WTC11 (cell line): Measurements from ENCODE around the gene BAIAP2L2. TPM values are rescaled to one million over a fixed set of nuclear protein-coding genes. Genes with fewer than 3 reads are reported as not detected.

Experiments used
- ATAC-seq: fragments of 200-7000 bp; cut with Tn5 transposase; 2 replicates; pipeline ENCODE4 v1.10.0; 2021; ENCODE audit warnings: mild to moderate bottlenecking, moderate library complexity
- CTCF ChIA-PET: fragments of 300-600 bp; sonication (Branson Sonifier 250); formaldehyde crosslinking; loops from one replicate; lab custom pipeline; 2021; ENCODE audit warnings: antibody characterized with exemption; lab: Charles Lee
- POLR2A ChIA-PET: fragments of 350-600 bp; sonication (Branson Sonifier 250); formaldehyde crosslinking; loops from one replicate; lab custom pipeline; 2021; ENCODE audit warnings: antibody characterized with exemption; lab: Charles Lee
- DNase-seq: peaks from one replicate; pipeline ENCODE4 v3.0.0; 2021; ENCODE audit warnings: low spot score
- H3K27ac Mint-ChIP-seq: 2 replicates; pipeline ENCODE4 v1.8.0; 2021; ENCODE audit warnings: mixed read lengths
- H3K27me3 Mint-ChIP-seq: 2 replicates; pipeline ENCODE4 v1.8.0; 2021; ENCODE audit warnings: low read depth, mild to moderate bottlenecking, moderate library complexity, mixed read lengths
- H3K36me3 Mint-ChIP-seq: 2 replicates; pipeline ENCODE4 v1.8.0; 2021; ENCODE audit warnings: mixed read lengths
- H3K4me1 Mint-ChIP-seq: 2 replicates; pipeline ENCODE4 v1.8.0; 2022; ENCODE audit warnings: mixed read lengths
- H3K4me3 Mint-ChIP-seq: 2 replicates; pipeline ENCODE4 v1.8.0; 2021; ENCODE audit warnings: mild to moderate bottlenecking, moderate library complexity, mixed read lengths
- H3K9me3 Mint-ChIP-seq: 2 replicates; pipeline ENCODE4 v1.8.0; 2021; ENCODE audit warnings: mixed read lengths
- ARID4B ChIP-seq: sonication (generic); formaldehyde crosslinking; IDR thresholded peaks from 2 replicates; pipeline ENCODE4 v1.8.0; 2023; ENCODE audit warnings: missing genetic modification reagents, mild to moderate bottlenecking, borderline replicate concordance
- ATF2 ChIP-seq: sonication (generic); formaldehyde crosslinking; IDR thresholded peaks from 2 replicates; pipeline ENCODE4 v1.8.1; 2022; ENCODE audit warnings: low read depth, missing genetic modification reagents, borderline replicate concordance
- ELF4 ChIP-seq: sonication (generic); formaldehyde crosslinking; IDR thresholded peaks from 2 replicates; pipeline ENCODE4 v1.8.1; 2022; ENCODE audit warnings: low read depth, mild to moderate bottlenecking, moderate library complexity, missing genetic modification reagents
- ETV6 ChIP-seq: sonication (generic); formaldehyde crosslinking; IDR thresholded peaks from 2 replicates; pipeline ENCODE4 v1.8.1; 2022; ENCODE audit warnings: mild to moderate bottlenecking, missing genetic modification reagents
- GRHL2 ChIP-seq: fragments of 250-450 bp; sonication (Bioruptor Pico); IDR thresholded peaks from 2 replicates; pipeline ENCODE4 v1.8.0; 2022; ENCODE audit warnings: mild to moderate bottlenecking, moderate library complexity; ENCODE audit not compliant: insufficient replicate concordance, severe bottlenecking
- GTF2I ChIP-seq: fragments of 250-450 bp; sonication (Bioruptor Pico); conservative IDR thresholded peaks from 2 replicates; pipeline ENCODE4 v1.4.0; 2021; ENCODE audit warnings: mild to moderate bottlenecking
- PRDM15 ChIP-seq: sonication (generic); formaldehyde crosslinking; IDR thresholded peaks from 2 replicates; pipeline ENCODE4 v1.8.0; 2022; ENCODE audit warnings: missing genetic modification reagents
- RELA ChIP-seq: sonication (generic); formaldehyde crosslinking; IDR thresholded peaks from 2 replicates; pipeline ENCODE4 v1.8.1; 2022; ENCODE audit warnings: missing genetic modification reagents, mild to moderate bottlenecking, borderline replicate concordance
- RORB ChIP-seq: fragments of 250-450 bp; sonication (Bioruptor Pico); IDR thresholded peaks from 2 replicates; pipeline ENCODE4 v1.9.0; 2021; ENCODE audit warnings: mild to moderate bottlenecking
- ZNF232 ChIP-seq: sonication (generic); formaldehyde crosslinking; IDR thresholded peaks from 2 replicates; pipeline ENCODE4 v1.8.0; 2022; ENCODE audit warnings: mild to moderate bottlenecking, missing genetic modification reagents
- ZNF263 ChIP-seq: sonication (generic); formaldehyde crosslinking; IDR thresholded peaks from 2 replicates; pipeline ENCODE4 v1.8.1; 2022; ENCODE audit warnings: low read depth, mild to moderate bottlenecking, moderate library complexity, missing genetic modification reagents
- ZNF396 ChIP-seq: fragments of 250-450 bp; sonication (Bioruptor Pico); IDR thresholded peaks from 2 replicates; pipeline ENCODE4 v1.8.0; 2021; ENCODE audit warnings: mild to moderate bottlenecking, moderate library complexity, borderline replicate concordance
- ZNF416 ChIP-seq: fragments of 250-450 bp; sonication (Bioruptor Pico); IDR thresholded peaks from 2 replicates; pipeline ENCODE4 v1.9.0; 2021; ENCODE audit warnings: mild to moderate bottlenecking, inconsistent platforms
- ZNF512 ChIP-seq: sonication (generic); formaldehyde crosslinking; IDR thresholded peaks from 2 replicates; pipeline ENCODE4 v1.8.1; 2022; ENCODE audit warnings: missing genetic modification reagents, borderline replicate concordance
- ZNF671 ChIP-seq: fragments of 250-450 bp; sonication (Bioruptor Pico); IDR thresholded peaks from 2 replicates; pipeline ENCODE4 v1.8.0; 2021; ENCODE audit warnings: mild to moderate bottlenecking
- ZSCAN18 ChIP-seq: fragments of 250-450 bp; sonication (Bioruptor Pico); IDR thresholded peaks from 2 replicates; pipeline ENCODE4 v2.1.2; 2022; ENCODE audit warnings: mild to moderate bottlenecking, moderate library complexity
- total RNA-seq: library from RNA; stranded (reverse); gene quantifications from 3 replicates; pipeline ENCODE4 v1.2.3, GENCODE V29; 2021

BAIAP2L2 gene
- total RNA-seq, 1 experiment from 2014 or later, result 3.0 TPM

- no peak for TF ChIP-seq ZNF671
- no peak; the same call in 1 of the 2 replicates for TF ChIP-seq ELF4 (CRISPR knock-in tag)
- TF ChIP-seq ZNF512 (CRISPR knock-in tag), result no peak
- TF ChIP-seq ARID4B (CRISPR knock-in tag), result peak; percentile 95
- no peak for TF ChIP-seq ZSCAN18 (CRISPR knock-in tag)
- peak; percentile 84 for TF ChIP-seq RELA (CRISPR knock-in tag)
- peak; percentile 77 for TF ChIP-seq PRDM15
- no peak for TF ChIP-seq RORB (CRISPR knock-in tag)
- no peak for TF ChIP-seq ZNF396 (CRISPR knock-in tag)
- TF ChIP-seq GRHL2, result no peak
Measured at GRCh38 chr22:38080850-38081635, 29.4 kb downstream of the BAIAP2L2 start (continued).

GRCh38 chr22:38080474-38080849, 30.0 kb downstream of the BAIAP2L2 start:
- no peak overlapping the region for H3K27ac Mint-ChIP-seq
- ATAC-seq, result no peak
- DNase-seq, result no peak
- H3K9me3 Mint-ChIP-seq, result no peaks in the 10 kb centered on the region
- peaks cover 24% of the 10 kb centered on the region for H3K27me3 Mint-ChIP-seq
- H3K4me1 Mint-ChIP-seq, result peaks cover 4% of the 10 kb centered on the region; the same call in 1 of the 2 replicates
- ChIA-PET CTCF (interaction anchor here (1.0 to 14.3 kb wide), 5 partner anchors 11 to 138 kb away, joined by 3 to 183 read pairs (median 6); no protein-coding TSS in a partner anchor), POLR2A (no interaction called here)
- H3K4me3 Mint-ChIP-seq, result peak overlapping the region; percentile 38; the same call in 1 of the 2 replicates
- no peaks in the 10 kb centered on the region for H3K36me3 Mint-ChIP-seq
- TF ChIP-seq GTF2I (CRISPR knock-in tag) (no peak), ZNF232 (CRISPR knock-in tag) (no peak), ZNF396 (CRISPR knock-in tag) (no peak), ZNF263 (CRISPR knock-in tag) (no peak), ZNF416 (CRISPR knock-in tag) (no peak), ETV6 (no peak), ATF2 (CRISPR knock-in tag) (no peak), ZSCAN18 (CRISPR knock-in tag) (no peak)
